K562 (cell line): ENCODE results near the gene CTIF. TPM values are rescaled to one million over a fixed set of nuclear protein-coding genes. Genes with fewer than 3 reads are reported as not detected.

ENCODE experiments used
- ATAC-seq: fragments of 200-7000 bp; cut with Tn5 transposase; 3 replicates; pipeline ENCODE4 v1.9.1; 2020; ENCODE audit warnings: moderate library complexity
- BruUV-seq: library from RNA; stranded (reverse); fragments of 400-500 nt; replicated peaks from 2 replicates; lab custom pipeline; 2021; lab: Mats Ljungman, UMichigan
- CTCF ChIA-PET: fragments of 300-600 bp; formaldehyde crosslinking; extraction: SDS; loops from one replicate; lab custom pipeline; 2021; ENCODE audit warnings: low intra/inter-chr PET ratio; lab: Yijun Ruan, JAX
- POLR2A ChIA-PET: fragments of 300-600, 350-650 bp; sonication (Branson Sonifier 250); formaldehyde crosslinking; extraction: SDS; loops from one replicate; lab custom pipeline; 2021; ENCODE audit warnings: antibody characterized with exemption, inconsistent platforms; lab: Yijun Ruan, JAX
- DNase-seq, 4 experiments: peaks; one replicate each; pipeline versions ENCODE4 v3.0.0 to v3.0.0-alpha.2; 2011 to 2018; ENCODE audit warnings: low spot score in 3 of 4, mixed read lengths in 3 of 4; ENCODE audit errors: extremely low read depth in 1 of 4
- FAIRE-seq: peaks from 2 replicates; lab custom pipeline; 2011; peaks lifted over from hg19 to GRCh38; lab: Jason Lieb, UNC
- H2AFZ ChIP-seq: 2 replicates; pipeline ENCODE4 v1.6.0; 2011; ENCODE audit warnings: low read depth, low read length, control low read depth, inconsistent platforms
- H3K27ac ChIP-seq: fragments of 200-600 bp; 3 replicates; pipeline ENCODE4 v1.8.0; 2011; ENCODE audit warnings: low read depth, mild to moderate bottlenecking, control low read depth, inconsistent platforms, low read length, moderate library complexity, mixed read lengths; ENCODE audit errors: extremely low read depth
- H3K27me3 ChIP-seq, 2 experiments: fragments of 300-600 bp in 1 of 2; 2 replicates in 1 of 2; 3 replicates in 1 of 2; pipeline versions ENCODE4 v1.6.0 to v1.8.0; 2011; ENCODE audit warnings: inconsistent platforms in 2 of 2, low read length in 2 of 2, mild to moderate bottlenecking in 1 of 2, mixed read lengths in 1 of 2, moderate library complexity in 1 of 2; ENCODE audit not compliant: control insufficient read depth in 2 of 2, insufficient read depth in 2 of 2
- H3K36me3 ChIP-seq: fragments of 300-600 bp; 3 replicates; pipeline ENCODE4 v1.8.0; 2011; ENCODE audit warnings: mild to moderate bottlenecking, low read length, inconsistent platforms; ENCODE audit not compliant: control insufficient read depth, insufficient read depth
- H3K4me1 ChIP-seq, 2 experiments: fragments of 200-600 bp in 1 of 2; replicated peaks in 1 of 2; 2 replicates in 1 of 2; 3 replicates in 1 of 2; pipeline versions ENCODE4 v1.5.1 to v1.8.0; 2011; ENCODE audit warnings: inconsistent platforms in 2 of 2, low read length in 2 of 2, mild to moderate bottlenecking in 1 of 2, mixed read lengths in 1 of 2, moderate library complexity in 1 of 2; ENCODE audit not compliant: control insufficient read depth in 2 of 2, insufficient read depth in 2 of 2
- H3K4me2 ChIP-seq: 2 replicates; pipeline ENCODE4 v1.6.1; 2011; ENCODE audit warnings: low read length, control low read depth, inconsistent platforms, mixed read lengths; ENCODE audit not compliant: insufficient read depth
- H3K4me3 ChIP-seq: fragments of 200-600 bp; sonication (generic), shearing (Covaris generic); 2 replicates; pipeline ENCODE4 v1.5.1; 2016; ENCODE audit warnings: control low read depth, inconsistent platforms
- H3K79me2 ChIP-seq: fragments of 200-600 bp; 3 replicates; pipeline ENCODE4 v1.8.0; 2011; ENCODE audit warnings: low read length, inconsistent platforms; ENCODE audit not compliant: control insufficient read depth, insufficient read depth
- H3K9ac ChIP-seq, 2 experiments: 2 replicates each; pipeline versions ENCODE4 v1.6.0 to v1.6.1; 2011; ENCODE audit warnings: low read depth in 2 of 2, low read length in 2 of 2, control low read depth in 1 of 2, inconsistent platforms in 1 of 2, mild to moderate bottlenecking in 1 of 2, mixed read lengths in 1 of 2; ENCODE audit not compliant: insufficient read depth in 1 of 2
- H3K9me1 ChIP-seq: one replicate; pipeline ENCODE4 v1.6.0; 2011; ENCODE audit warnings: inconsistent platforms, mild to moderate bottlenecking, low read length, moderate library complexity; ENCODE audit not compliant: control insufficient read depth, insufficient read depth
- H3K9me3 ChIP-seq: replicated peaks from 2 replicates; pipeline ENCODE4 v1.5.1; 2011; ENCODE audit warnings: low read depth, low read length, inconsistent platforms; ENCODE audit not compliant: control insufficient read depth, insufficient read depth
- H4K20me1 ChIP-seq: replicated peaks from 2 replicates; pipeline ENCODE4 v1.6.1; 2011; ENCODE audit warnings: low read length, inconsistent platforms, mixed read lengths; ENCODE audit not compliant: control insufficient read depth, insufficient read depth
- HNRNPH1 ChIP-seq: fragments of 200-400 bp; formaldehyde crosslinking; optimal IDR thresholded peaks from 2 replicates; pipeline ENCODE3; 2017; ENCODE audit warnings: low read depth, mild to moderate bottlenecking, low read length, moderate library complexity
- NR1H2 ChIP-seq: sonication (generic); formaldehyde crosslinking; IDR thresholded peaks from 2 replicates; pipeline ENCODE4 v1.4.0; 2020; ENCODE audit warnings: mild to moderate bottlenecking, missing genetic modification reagents
- PHB ChIP-seq: fragments of 250-450 bp; sonication (Bioruptor Pico); IDR thresholded peaks from 2 replicates; pipeline ENCODE4 v1.5.0; 2021
- PTRF ChIP-seq: fragments of 450-650 bp; IDR thresholded peaks from 2 replicates; pipeline ENCODE4 v1.6.1; 2016; ENCODE audit warnings: mild to moderate bottlenecking, missing genetic modification characterization, missing compliant biosample characterization
- PURB ChIP-seq: sonication (generic); formaldehyde crosslinking; IDR thresholded peaks from 2 replicates; pipeline ENCODE4 v1.9.0; 2021; ENCODE audit warnings: low read depth, mild to moderate bottlenecking, missing genetic modification reagents
- RNF219 ChIP-seq: fragments of 250-450 bp; sonication (Bioruptor Pico); IDR thresholded peaks from 2 replicates; pipeline ENCODE4 v1.5.0; 2022; ENCODE audit warnings: mild to moderate bottlenecking
- SAP30 ChIP-seq: fragments of 200-600 bp; sonication (generic); IDR thresholded peaks from 2 replicates; pipeline ENCODE4 v1.6.1; 2012; ENCODE audit warnings: borderline replicate concordance, low read depth, mild to moderate bottlenecking, moderate library complexity, low read length, control low read depth, inconsistent platforms; ENCODE audit not compliant: insufficient read depth, poor library complexity, severe bottlenecking
- SMARCC2 ChIP-seq: fragments of 450-650 bp; IDR thresholded peaks from 2 replicates; pipeline ENCODE4 v1.6.1; 2017; ENCODE audit warnings: antibody characterized with exemption, moderate library complexity, mild to moderate bottlenecking, low read depth
- ZNF184 ChIP-seq: sonication (generic); formaldehyde crosslinking; IDR thresholded peaks from 2 replicates; pipeline ENCODE4 v1.5.0; 2020; ENCODE audit warnings: missing genetic modification reagents
- WGBS: fragments of 100-300 bp; shearing (Covaris generic); methylation state at CpG from one replicate; pipeline ENCODE4 v1.1.6; 2016; ENCODE audit warnings: low coverage, mixed read lengths; ENCODE audit not compliant: insufficient coverage; ENCODE audit errors: missing lambda C conversion rate; 5-methylcytosine and 5-hydroxymethylcytosine counted together
- in situ Hi-C: fragments of 300-500 bp; cut with MboI; formaldehyde crosslinking; loops from 4 replicates; pipeline ENCODE4 v1.15.0; 2018; ENCODE audit warnings: inconsistent platforms, mixed read lengths
- intact Hi-C: fragments of 100-400 bp; cut with micrococcal nuclease; formaldehyde crosslinking; loops from 2 replicates; pipeline ENCODE4 v1.14.2; 2022
- polyA plus RNA-seq, 8 experiments: library from polyadenylated mRNA; depleted of rRNA in 4 of 8; stranded (reverse) in 5 of 8; unstranded in 3 of 8; fragments of >200 nt; fragmentation: Nextera tagmentation in 2 of 8; fragmentation: Illumina TruSeq in 1 of 8; extraction: Ambion mirVana in 2 of 8; extraction: Trizol in 1 of 8; gene quantifications; 2 replicates each; pipeline versions ENCODE4 v1.2.1 to v1.2.3, GENCODE V29; 2011 to 2014; ENCODE audit warnings: inconsistent platforms in 1 of 8, missing spikeins in 1 of 8
- total RNA-seq, 7 experiments: library from RNA; depleted of rRNA in 6 of 7; stranded (reverse); fragments of >200 nt in 6 of 7; fragmentation: Illumina TruSeq in 2 of 7; extraction: Trizol in 2 of 7; gene quantifications; 2 replicates each; pipeline versions ENCODE4 v1.2.1 to v1.2.3, GENCODE V29; 2011 to 2021; ENCODE audit warnings: low replicate concordance in 1 of 7
- TF ChIP-seq, protein P1 (sequence below): sonication (generic); formaldehyde crosslinking; IDR thresholded peaks from 2 replicates; pipeline ENCODE4 v1.8.0; 2022; ENCODE audit warnings: mild to moderate bottlenecking, missing genetic modification reagents
- TF ChIP-seq, protein P2 (sequence below): fragments of 450-650 bp; formaldehyde crosslinking; IDR thresholded peaks from 2 replicates; pipeline ENCODE4 v1.4.0; 2020; ENCODE audit warnings: mild to moderate bottlenecking, moderate library complexity

Gene CTIF
- total and polyA plus RNA-seq, 9 of the 15 experiments (the other 6 are each of a cell fraction or from before 2014, with no cell fraction given) = 0.17 to 11.5 (median 2.2) TPM

- ChIA-PET CTCF (no interaction called here), POLR2A (no interaction called here)
- no peaks in the 10 kb centered on the region for H3K9me1 ChIP-seq
- no peak for TF ChIP-seq ZNF184 (CRISPR knock-in tag)
- no peak for TF ChIP-seq PTRF
- TF ChIP-seq NR1H2 = no peak
- no peak for ATAC-seq
- H3K4me3 ChIP-seq = no peak overlapping the region
- H3K36me3 ChIP-seq = no peaks in the 10 kb centered on the region
- in situ Hi-C loops = no loop called here
- no peak overlapping the region for H3K9ac ChIP-seq
- DNase-seq = no peak
- H4K20me1 ChIP-seq = no peaks in the 10 kb centered on the region
- no peaks in the 10 kb centered on the region for H3K79me2 ChIP-seq
- intact Hi-C loops = no loop called here
- H2AFZ ChIP-seq = no peak overlapping the region
- no peaks in the 10 kb centered on the region for H3K9me3 ChIP-seq
- no peak for FAIRE-seq
- H3K27ac ChIP-seq = no peak overlapping the region
- no TSS peak for BruUV-seq
- no peak overlapping the region for H3K4me2 ChIP-seq
- no peaks in the 10 kb centered on the region for H3K27me3 ChIP-seq
- peaks cover 0 to 6% of the 10 kb centered on the region in 2 experiments; a peak in 2 of 5 replicates for H3K4me1 ChIP-seq
- WGBS = 57% methylated on average over 6 of the region's 8 CpGs
Observed at GRCh38 chr18:48752928-48753327, 214.1 kb downstream of the CTIF start.

GRCh38 chr18:48753691-48754090, 214.9 kb downstream of the CTIF start:
- no peak for FAIRE-seq
- intact Hi-C loops = no loop called here
- TF ChIP-seq PURB (CRISPR knock-in tag) (no peak), SAP30 (no peak), RNF219 (CRISPR knock-in tag) (no peak), HNRNPH1 (no peak), PHB (CRISPR knock-in tag) (no peak), SMARCC2 (no peak)
- TF ChIP-seq, protein P1, sequence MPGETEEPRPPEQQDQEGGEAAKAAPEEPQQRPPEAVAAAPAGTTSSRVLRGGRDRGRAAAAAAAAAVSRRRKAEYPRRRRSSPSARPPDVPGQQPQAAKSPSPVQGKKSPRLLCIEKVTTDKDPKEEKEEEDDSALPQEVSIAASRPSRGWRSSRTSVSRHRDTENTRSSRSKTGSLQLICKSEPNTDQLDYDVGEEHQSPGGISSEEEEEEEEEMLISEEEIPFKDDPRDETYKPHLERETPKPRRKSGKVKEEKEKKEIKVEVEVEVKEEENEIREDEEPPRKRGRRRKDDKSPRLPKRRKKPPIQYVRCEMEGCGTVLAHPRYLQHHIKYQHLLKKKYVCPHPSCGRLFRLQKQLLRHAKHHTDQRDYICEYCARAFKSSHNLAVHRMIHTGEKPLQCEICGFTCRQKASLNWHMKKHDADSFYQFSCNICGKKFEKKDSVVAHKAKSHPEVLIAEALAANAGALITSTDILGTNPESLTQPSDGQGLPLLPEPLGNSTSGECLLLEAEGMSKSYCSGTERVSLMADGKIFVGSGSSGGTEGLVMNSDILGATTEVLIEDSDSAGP (CRISPR knock-in tag) = no peak
- TF ChIP-seq, protein P2, sequence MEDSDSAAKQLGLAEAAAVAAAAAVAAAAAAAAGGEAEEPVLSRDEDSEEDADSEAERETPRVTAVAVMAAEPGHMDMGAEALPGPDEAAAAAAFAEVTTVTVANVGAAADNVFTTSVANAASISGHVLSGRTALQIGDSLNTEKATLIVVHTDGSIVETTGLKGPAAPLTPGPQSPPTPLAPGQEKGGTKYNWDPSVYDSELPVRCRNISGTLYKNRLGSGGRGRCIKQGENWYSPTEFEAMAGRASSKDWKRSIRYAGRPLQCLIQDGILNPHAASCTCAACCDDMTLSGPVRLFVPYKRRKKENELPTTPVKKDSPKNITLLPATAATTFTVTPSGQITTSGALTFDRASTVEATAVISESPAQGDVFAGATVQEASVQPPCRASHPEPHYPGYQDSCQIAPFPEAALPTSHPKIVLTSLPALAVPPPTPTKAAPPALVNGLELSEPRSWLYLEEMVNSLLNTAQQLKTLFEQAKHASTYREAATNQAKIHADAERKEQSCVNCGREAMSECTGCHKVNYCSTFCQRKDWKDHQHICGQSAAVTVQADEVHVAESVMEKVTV (CRISPR knock-in tag) = no peak
- Histone ChIP-seq H3K27ac (no peak overlapping the region), H3K4me1 (peaks cover 0 to 6% of the 10 kb centered on the region in 2 experiments; a peak in 2 of 5 replicates), H3K4me2 (no peak overlapping the region), H3K79me2 (no peaks in the 10 kb centered on the region), H3K27me3 (no peaks in the 10 kb centered on the region), H3K9me3 (no peaks in the 10 kb centered on the region), H4K20me1 (no peaks in the 10 kb centered on the region), H2AFZ (no peak overlapping the region), H3K4me3 (no peak overlapping the region), H3K9ac (no peak overlapping the region), H3K36me3 (no peaks in the 10 kb centered on the region), H3K9me1 (no peaks in the 10 kb centered on the region)
- in situ Hi-C loops = no loop called here
- CTCF ChIA-PET = no interaction called here
- WGBS = 44% methylated on average over 8 of the region's 11 CpGs
- DNase-seq = no peak
- POLR2A ChIA-PET = interaction anchor here (0.6 kb wide), 1 partner anchor 409 kb away, joined by 4 read pairs; no protein-coding TSS in a partner anchor
- no peak for ATAC-seq
- no TSS peak for BruUV-seq
